ENCODE results near the gene PLCD3.

Gene PLCD3

DNA sequence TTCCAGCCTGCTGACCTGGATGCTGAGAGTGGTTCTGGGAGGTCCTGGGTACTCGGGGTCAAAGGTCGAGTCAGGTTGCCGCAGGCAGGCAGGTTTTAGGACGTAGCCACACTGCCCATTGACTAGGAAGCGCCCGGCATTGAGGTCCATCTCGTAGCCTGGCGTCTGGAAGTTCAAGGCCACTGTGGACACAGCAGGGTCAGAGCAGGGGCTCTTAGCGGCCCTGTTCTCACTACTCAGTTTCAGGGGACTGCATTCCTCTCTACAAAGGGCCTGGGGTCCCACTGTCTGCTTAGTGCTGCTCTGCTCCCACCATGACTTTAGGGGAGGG, 18.9 kb downstream of the PLCD3 start:
- no peak for DNase-seq (ENCODE audit: low read depth)
- in situ Hi-C loops (cut with HindIII; ENCODE audit: low sequenced_read_pairs): no loop called here
- TF ChIP-seq, protein P1, sequence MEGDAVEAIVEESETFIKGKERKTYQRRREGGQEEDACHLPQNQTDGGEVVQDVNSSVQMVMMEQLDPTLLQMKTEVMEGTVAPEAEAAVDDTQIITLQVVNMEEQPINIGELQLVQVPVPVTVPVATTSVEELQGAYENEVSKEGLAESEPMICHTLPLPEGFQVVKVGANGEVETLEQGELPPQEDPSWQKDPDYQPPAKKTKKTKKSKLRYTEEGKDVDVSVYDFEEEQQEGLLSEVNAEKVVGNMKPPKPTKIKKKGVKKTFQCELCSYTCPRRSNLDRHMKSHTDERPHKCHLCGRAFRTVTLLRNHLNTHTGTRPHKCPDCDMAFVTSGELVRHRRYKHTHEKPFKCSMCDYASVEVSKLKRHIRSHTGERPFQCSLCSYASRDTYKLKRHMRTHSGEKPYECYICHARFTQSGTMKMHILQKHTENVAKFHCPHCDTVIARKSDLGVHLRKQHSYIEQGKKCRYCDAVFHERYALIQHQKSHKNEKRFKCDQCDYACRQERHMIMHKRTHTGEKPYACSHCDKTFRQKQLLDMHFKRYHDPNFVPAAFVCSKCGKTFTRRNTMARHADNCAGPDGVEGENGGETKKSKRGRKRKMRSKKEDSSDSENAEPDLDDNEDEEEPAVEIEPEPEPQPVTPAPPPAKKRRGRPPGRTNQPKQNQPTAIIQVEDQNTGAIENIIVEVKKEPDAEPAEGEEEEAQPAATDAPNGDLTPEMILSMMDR (IDR thresholded peaks at IDR 0.05; ENCODE audit: low read depth, low read length, missing control alignments): no peak
- H3K4me3 ChIP-seq (ENCODE audit: low read depth, low read length): no peak overlapping the region

DNA sequence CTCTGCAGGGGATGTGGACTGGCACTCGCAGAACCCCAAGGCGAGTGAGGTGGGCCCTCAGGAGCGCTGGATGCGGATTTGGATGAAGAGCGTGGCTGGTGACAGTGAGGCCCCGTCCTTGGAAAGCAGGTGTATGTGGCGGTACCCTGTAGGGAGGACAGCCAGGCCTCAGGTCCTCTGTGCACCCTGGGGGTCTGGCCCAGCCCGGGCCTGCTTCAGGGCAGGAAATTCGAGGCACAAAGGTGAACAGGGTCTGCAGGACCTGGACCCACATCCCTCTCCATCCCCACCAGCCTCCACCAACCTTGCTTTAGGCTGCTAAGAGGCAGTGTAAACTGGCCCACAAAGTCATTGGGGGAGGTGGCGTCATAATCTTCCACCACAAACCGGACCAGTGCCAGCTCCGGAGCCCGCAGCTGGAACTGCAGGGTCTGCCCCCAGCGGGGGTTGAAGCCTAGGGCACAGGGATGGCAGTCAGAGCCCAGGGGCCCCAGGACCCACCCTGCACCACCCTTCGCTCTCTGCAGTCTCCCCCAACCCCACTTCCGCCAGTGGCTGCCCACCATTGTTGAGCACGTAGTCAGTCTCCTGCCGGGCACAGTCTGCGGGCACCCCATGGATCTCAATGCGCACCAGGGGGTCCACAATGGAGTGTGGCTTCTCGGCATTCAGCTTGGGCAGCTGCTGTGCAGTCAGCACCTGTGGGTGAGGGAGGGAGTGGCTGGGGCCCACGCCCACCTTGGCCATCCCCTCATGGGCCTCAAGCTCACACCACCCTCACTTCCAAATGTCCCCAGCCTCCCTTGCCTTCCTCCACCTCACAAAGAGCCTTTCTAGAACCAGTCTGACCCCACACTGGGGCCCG, 19.5 kb downstream of the PLCD3 start:
- in situ Hi-C loops (cut with HindIII; ENCODE audit: low sequenced_read_pairs): no loop called here
- H3K4me3 ChIP-seq (ENCODE audit: low read depth, low read length): no peak overlapping the region
- no peak for DNase-seq (ENCODE audit: low read depth)
- TF ChIP-seq, protein P1 (IDR thresholded peaks at IDR 0.05; ENCODE audit: low read depth, low read length, missing control alignments): no peak

DNA sequence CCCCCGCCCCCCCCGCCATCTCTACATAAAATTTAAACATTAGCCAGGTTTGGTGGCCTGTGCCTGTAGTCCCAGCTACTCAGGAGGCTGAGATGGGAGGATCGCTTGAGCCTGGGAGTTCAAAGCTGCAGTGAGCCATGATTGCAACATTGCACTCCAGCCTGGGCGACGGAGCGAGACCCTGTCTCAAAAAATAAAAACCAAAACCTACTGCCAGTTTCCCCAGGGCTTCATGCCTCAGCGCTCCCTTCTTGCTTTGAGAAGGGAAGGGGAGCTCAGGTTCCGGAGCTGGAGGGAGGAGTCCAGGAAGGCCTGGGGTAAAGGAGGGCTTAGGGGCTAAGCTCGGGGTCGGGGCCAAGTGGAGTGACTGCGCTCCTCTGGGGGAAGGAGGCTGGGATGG, 20.5 kb downstream of the PLCD3 start:
- no peak for DNase-seq (ENCODE audit: low read depth)
- in situ Hi-C loops (cut with HindIII; ENCODE audit: low sequenced_read_pairs): no loop called here
- no peak overlapping the region for H3K4me3 ChIP-seq (ENCODE audit: low read depth, low read length)
- TF ChIP-seq, protein P1 (IDR thresholded peaks at IDR 0.05; ENCODE audit: low read depth, low read length, missing control alignments): no peak

DNA sequence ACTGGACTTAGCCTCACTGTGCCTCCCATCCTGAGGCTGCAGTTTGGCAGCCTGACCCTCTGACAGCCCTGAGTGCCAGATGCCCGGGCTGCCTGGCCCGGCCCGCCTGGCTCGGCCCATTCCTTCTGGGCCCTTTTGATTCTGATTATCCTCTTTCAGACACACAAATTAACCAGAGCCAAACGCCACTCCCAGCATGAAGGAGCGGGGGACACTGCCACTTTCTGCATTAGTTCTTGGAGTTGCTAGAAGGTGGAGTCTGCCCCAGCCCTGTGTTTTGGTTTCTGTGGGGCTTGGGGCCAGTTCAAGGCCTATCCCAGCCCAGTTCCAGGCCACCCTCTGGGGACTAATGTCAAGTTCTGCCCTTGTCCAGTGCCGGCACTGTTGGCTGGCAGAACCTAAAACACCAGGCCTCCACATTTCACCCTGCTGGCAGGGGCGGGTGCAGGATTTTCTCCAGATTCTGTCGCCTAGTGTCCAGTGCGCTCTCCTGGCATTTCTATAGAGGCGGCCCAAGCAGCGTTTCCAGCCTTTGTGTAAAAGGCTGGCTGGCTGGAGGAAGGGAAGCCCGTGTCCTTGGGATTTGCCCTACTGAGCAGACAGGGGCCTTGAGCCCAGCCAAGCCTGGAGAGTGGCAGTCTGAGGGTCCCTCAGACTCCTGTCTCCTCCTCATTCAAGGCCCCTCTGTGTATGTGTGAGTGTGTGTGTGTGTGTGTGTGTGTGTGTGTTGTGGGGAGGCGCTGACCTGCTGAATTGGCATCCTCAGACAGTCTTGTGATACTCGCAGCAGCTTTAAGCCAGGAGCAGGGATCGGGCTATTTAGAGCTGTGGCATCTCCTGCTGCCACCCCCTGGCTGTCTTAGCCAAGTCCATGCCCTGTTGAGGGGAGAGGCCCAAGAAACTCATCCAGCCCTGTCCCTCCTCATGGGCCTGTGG, 21.4 kb downstream of the PLCD3 start:
- no peak overlapping the region for H3K4me3 ChIP-seq (ENCODE audit: low read depth, low read length)
- no peak for DNase-seq (ENCODE audit: low read depth)
- TF ChIP-seq, protein P1 (IDR thresholded peaks at IDR 0.05; ENCODE audit: low read depth, low read length, missing control alignments): no peak
- in situ Hi-C loops (cut with HindIII; ENCODE audit: low sequenced_read_pairs): no loop called here

DNA sequence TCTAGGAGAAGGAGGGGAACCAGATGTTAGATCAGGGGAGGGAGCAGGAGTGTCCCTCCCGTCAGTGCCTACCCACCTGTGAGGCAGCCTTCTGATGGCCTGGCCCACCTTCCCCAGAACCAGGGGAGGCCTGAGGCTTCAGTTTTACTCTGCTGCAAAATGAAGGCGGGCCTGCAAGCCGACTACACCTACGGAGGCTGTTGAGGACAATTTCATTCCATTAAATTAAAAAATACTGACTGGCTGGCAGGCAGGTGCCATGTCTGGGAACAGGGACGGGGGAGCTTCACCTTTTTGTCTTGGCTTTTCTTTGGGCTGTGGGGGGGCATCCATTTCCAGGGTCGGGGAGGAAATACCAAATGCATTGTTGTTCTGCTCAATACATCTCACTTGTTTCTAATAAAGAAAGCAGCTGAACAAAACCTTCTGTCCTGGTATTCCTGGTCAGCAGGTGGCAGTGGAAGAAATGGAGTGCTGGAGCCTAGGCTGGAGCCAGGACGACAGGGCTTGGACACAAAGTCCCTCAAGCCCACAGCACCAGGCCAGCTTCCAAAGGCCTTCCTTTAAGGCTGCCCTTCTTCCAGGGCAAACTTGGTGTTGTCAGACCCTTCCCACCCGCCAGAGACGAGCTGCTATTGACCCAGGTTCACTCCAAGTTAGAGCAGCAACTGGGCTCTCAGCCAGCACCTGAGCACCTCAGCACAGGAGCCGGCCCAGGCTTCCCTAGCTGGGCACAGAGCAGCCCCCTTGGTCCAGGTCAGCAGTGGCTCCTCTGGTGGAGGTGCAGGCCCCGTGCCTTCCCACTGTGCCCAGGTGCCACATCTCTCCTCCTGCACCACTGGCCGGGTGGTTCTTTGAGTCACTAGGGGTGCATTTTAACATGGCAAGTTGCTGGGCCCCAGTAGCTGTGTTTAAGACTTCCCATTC, 23.5 kb downstream of the PLCD3 start:
- in situ Hi-C loops (cut with HindIII; ENCODE audit: low sequenced_read_pairs): no loop called here
- TF ChIP-seq, protein P1 (IDR thresholded peaks at IDR 0.05; ENCODE audit: low read depth, low read length, missing control alignments): no peak
- no peak overlapping the region for H3K4me3 ChIP-seq (ENCODE audit: low read depth, low read length)
- DNase-seq (ENCODE audit: low read depth): no peak

DNA sequence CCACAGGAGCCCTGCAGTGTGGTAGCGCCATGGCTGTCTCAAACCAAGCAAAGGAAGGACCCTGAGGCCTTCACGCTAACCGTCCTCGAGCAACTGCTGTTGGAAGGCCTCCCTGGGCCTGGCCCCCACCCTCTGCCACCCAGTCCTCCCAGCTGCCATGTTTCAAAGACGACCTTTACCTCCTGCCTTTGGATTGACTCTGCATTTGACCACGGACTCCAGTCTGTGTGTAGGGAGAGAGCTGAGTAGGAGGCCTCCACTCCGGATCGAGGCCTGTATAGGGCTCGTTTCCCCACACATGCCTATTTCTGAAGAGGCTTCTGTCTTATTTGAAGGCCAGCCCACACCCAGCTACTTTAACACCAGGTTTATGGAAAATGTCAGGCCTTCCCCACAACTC, 24.3 kb downstream of the PLCD3 start:
- in situ Hi-C loops (cut with HindIII; ENCODE audit: low sequenced_read_pairs): no loop called here
- TF ChIP-seq, protein P1 (IDR thresholded peaks at IDR 0.05; ENCODE audit: low read depth, low read length, missing control alignments): no peak
- DNase-seq (ENCODE audit: low read depth): no peak
- no peak overlapping the region for H3K4me3 ChIP-seq (ENCODE audit: low read depth, low read length)
